Measurements from ENCODE around the gene MFSD2B.
"Not testable (repeated sequence)": the region's sequence is repeated elsewhere in the genome, so short reads cannot be mapped to it uniquely, and the experiment has no call there.

MFSD2B gene, protein sequence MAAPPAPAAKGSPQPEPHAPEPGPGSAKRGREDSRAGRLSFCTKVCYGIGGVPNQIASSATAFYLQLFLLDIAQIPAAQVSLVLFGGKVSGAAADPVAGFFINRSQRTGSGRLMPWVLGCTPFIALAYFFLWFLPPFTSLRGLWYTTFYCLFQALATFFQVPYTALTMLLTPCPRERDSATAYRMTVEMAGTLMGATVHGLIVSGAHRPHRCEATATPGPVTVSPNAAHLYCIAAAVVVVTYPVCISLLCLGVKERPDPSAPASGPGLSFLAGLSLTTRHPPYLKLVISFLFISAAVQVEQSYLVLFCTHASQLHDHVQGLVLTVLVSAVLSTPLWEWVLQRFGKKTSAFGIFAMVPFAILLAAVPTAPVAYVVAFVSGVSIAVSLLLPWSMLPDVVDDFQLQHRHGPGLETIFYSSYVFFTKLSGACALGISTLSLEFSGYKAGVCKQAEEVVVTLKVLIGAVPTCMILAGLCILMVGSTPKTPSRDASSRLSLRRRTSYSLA

DNA sequence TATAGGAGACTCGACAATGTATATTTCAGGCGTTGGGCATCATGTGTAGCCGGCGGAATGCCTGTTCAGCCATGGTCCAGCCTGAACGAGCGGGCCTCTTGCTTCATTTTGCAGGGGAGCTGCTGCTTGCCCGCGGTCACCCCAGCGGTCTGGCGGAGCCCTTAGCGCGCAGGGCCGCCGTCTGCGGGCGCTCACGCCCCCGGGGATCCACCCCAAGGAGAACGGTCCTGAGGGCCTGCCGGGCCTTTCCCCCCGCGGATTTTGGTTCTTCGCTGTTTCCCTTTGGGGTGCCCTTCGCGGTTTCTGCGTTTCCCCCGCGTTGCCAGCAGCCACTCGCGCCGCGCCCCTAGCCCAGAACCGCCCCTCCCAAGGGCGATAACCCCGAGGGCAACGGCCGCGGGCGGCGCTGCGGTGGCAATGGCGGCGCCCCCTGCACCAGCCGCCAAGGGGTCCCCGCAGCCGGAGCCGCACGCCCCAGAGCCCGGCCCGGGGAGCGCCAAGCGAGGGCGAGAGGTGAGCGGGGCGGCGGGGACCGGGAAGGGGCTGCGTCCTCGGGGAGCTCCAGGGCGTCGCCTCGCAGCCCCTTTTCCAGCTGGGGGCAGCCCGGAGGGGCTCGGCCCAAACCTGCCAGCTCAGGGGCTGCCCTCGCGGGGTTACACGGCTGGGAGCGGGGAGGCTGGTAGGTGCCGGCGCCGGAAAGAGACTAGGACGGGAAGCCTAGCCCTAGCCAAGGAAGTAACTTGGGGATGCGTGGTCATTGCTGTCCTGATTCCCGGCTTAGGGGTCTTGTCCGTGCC, at the start of gene MFSD2B:
MFSD2B (plus strand) TSS at position 406 of the 797 bp plus-strand sequence; CDS start at position 418, 12 bp downstream.
- no peak for DNase-seq (ENCODE audit: low read depth)

DNA sequence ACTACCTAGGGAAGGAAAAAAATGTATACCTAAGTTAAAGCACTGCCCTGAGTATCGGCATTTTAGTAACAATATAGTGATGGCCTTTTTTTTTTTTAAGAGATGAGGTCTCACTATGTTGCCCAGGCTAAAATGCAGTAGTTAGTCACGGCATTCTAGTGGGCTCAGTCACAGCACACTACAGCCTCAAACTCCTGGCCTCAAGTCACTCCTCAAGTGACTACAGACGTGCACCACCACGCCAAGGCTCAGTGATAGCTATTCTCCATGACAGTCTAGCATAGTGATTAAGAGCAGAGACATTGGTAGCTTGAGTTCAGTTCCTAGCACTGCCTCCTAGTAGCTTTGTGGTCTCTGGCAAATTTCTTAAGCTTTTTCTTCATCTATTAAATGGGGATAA, 42.0 kb upstream of the MFSD2B start:
- no peak for DNase-seq (ENCODE audit: low read depth)

DNA sequence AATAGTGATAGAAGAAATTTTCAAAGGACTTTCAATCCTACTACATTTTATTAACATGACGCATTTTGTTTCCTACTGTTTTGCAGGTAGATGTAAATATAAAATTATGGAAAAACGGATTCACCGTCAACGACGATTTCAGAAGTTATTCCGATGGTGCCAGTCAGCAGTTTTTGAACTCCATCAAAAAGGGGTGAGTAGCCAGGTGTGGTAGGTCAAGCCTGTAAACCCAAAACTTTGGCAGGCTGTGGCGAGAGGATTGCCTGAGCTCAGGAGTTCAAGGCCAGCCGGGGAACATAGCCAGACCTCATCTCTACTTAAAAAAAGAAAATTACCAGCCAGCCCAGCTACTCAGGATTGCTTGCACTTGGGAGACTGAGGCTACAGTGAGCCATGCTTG, 33.0 kb upstream of the MFSD2B start:
- DNase-seq (ENCODE audit: low read depth), result no peak

DNA sequence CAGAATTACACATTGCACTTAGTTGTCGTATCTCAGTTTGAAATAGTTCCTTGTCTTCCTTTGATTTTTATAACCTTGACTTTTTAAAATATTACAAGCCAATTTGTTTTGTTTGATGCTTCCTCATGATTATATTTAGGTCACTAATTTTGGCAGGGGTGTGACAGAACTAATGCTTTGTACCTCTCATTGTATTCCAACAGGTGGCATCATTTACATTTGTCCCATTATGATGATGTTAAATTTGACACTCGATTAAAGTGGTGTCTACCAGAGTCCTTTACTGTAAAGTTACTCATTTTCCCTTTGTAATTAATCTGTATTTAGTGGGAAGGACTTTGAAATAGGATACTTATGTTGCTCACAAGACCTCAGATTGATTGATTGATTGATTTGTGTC, 21.5 kb upstream of the MFSD2B start:
- no peak for DNase-seq (ENCODE audit: low read depth)

DNA sequence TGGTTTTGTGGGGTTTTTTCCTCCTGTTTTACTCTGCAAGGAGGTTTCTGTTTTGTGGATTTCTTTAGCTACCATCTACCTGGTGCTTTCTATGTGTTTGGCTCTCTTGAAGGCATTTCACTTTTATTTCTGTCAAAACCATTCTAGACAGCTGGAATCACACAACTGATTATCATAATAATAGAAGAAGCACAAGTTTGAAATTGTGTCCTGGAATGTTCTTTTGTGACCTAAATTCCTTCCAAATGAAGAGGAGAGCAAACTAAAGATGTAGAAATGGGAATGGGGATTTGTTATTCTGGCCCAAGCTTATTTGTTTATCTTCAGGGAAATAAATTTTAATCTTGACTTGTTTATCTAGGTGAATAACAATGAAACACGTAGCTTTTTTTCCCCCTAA, 17.0 kb upstream of the MFSD2B start:
- no peak for DNase-seq (ENCODE audit: low read depth)

DNA sequence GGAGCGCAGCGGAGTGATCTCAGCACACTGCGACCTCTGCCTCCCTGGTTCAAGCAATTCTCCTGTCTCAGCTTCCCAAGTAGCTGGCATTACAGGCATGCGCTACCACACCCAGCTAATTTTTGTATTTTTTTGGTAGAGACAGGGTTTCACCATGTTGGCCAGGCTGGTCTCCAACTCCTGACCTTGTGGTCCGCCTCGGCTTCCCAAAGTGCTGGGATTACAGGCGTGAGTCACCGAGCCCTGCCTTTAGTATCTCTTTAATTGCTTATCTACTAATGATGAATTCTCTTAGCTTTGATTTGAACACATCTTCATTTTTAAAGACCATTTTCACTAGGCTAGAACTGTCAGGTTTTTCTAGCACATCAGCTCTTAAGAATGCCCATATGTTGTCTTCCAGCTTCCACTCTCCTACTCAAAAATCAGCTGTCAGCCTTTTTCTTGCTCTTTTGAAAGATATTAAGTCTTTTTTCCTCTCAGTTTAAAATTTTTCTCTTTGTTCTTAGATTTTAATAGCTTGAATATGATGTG, 16.1 kb upstream of the MFSD2B start:
- no peak for DNase-seq (ENCODE audit: low read depth)

DNA sequence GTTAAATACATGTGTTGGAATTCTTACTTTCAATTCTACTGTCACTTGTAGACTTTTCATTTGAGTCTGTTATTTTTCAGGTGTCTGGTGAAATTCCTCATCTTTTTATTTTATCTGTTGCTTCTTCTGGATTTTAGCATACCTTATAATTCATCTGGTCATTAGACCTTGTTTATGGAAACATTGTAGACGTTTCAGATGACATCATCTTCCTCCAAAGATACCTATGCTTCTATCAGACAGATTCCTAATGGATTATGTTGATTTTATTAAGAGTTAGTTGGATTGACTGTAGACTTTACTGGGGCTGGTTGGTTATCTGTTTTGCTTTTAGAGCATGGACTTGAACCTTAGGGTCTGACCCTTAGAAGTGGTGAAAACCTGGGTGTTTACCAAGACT, 15.3 kb upstream of the MFSD2B start:
- DNase-seq (ENCODE audit: low read depth), result no peak

DNA sequence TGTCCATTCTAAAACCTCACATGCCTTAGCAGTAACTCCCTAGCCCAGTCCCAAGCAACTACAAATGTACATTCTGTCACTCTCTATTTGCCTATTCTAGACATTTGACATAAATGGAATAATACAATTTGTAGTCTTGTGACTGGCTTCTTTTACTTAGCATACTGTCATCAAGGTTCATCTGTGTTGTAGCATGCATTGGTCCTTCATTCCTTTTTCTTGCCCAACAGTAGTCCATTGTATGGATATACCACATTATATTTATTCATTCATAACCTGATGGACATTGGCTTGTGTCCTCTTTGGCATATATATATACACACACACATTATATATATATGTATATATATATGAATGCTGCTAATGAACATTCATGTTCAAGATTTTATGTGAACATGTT, 2.2 kb upstream of the MFSD2B start:
- no peak for DNase-seq (ENCODE audit: low read depth)

DNA sequence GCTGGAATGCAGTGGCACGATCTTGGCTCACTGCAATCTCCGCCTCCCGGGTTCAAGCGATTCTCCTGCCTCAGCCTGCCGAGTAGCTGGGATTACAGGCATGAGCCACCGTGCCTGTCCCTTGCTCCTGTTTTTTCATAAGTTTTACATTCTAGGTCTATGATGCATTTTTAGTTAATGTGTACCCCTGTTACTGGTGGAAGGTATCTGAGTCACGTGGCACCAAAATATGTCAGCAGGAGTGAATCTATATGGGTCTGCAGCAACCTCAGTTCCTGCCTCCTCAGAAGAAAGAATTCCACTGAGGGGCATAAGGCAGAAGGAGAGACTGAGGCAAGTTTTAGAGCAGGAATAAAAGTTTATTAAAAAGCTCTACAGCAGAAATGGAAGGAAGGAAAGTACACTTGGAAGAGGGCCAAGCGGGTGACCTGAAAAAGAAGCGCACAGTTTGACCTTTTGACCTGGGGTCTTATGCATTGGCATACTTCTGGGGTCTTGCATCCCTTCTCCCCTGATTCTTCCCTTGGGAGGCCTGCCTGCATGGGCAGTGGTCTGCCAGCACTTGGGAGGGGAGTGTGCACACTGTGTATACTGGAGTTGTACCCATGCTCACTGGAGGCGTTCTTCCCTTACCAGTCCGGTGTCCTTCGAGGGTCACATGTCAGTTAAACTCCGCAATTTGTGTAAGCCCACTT, 1.1 kb upstream of the MFSD2B start:
- DNase-seq (ENCODE audit: low read depth), result no peak

DNA sequence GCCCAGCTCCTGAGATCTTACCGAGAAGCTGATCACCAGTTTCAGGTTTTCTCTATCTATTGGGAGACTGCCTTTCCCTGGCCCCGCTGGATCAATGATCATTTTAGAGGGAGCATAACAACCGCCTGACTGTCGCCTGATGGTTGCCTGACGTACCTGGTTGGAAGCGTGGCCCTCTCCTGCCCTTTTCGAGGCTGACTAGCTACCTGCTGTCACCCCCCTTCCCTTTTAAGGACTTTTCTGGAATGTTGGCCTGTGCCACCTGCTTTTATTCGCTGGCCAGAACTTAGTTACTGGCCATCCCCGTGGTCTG, 562 bp upstream of the MFSD2B start:
- DNase-seq (ENCODE audit: low read depth), result no peak

DNA sequence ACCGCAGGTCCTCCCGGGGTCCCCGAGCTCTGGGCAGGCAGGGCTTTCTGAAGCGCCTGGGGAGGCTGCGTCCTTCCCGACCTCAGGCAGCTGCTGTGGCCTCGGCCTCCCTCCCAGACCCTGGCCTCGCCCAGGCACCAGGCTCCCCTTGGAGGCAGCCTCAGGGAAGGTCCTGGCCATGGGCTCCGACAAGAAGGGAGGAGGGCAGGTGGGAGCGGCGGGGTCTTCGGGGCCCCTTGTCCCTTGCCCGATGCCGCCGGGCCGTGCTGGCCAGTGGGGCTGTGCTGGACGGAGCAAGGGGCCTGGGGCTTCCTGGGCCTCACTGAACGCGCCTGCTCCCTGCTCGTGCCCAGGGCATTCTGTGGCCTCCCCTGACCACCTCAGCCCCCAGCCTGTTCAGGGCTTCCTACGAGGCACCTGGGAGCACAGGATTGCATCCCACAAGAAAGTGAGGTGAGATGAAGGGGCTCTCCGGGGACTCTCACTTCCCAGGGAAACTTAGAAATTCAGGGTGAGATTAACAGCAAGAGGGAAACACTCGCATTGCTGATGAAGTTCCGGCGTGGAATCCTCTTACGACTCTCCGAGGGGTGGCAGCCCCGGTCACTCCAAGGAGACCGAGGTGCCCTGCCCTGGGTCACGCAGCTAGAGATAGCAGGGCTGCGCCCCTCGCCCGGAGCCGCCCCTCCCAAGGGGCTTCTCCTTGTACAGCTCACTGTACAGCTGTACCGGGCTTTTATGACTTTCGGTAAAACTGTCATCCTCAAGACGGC, 778 bp downstream of the MFSD2B start:
- DNase-seq (ENCODE audit: low read depth), result no peak

DNA sequence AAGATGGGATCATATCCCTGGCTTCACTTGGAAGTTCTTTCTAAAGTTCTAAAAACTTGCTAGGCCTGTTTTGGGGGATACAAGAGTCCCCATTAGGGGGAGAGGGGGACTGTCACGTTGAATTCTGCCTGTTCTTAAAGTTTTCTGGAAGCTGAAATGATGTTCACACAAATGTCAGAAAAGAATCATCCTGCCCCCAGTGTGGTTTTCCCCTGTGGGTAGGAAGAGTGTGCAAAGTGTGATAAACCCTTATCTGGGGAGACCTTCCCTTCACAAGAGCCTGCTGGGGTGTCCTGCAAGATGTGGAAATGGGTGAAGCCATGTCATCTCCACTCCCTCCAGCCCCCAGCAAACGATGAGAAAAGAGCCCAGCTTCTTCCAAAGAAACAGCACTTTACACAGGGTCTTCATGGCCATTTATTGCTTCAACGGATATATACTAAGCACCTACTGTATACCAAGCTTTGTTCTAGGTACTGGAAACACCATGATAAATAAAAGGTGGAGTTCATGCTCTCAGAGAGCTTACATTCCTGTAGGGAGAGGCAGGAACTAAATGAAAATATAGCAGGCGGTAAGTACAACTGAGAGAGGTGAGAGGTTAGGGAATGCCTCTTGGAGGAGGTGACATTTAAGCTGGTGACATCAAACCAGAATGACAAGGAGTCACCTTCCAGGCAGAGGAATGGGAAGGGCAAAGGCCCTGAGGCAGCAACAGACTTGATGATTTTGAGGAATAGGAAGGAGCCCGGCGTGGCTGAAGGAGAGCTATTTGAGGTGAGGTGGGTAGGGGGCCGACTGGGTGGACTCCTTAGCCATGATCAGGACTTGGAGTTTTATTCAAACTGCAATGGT, 1.6 kb downstream of the MFSD2B start:
- DNase-seq (ENCODE audit: low read depth), result no peak

DNA sequence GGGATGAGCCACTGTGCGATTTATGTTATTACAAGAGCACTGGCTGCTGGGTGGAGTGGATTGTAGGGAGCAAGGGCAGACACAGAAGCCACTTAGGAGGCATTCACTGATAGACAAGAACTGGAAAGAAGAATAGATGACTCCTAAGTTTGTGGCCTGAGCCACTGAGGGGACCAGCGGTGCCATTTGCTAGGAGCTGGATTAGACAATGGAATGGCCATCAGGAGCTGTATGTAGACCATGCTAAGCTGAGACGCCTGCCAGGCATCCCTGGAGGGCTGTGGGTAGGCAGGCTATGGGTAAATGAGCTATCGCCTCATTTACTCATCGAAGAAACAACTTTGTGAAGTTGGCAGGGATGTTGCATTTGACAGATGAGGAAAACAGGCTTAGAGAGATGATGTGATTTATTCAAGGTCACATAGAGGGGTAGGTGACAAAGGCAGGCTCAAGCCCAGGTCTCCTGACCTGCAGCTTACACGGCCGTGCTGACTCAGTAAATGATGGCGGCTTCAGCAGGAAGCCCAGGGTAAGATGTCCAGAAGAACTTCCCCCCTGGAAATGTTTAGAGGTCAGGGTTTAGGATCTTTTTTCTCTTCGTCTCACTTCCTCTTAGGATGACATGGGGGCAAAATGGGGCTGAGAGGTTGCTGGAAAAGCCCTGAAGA, 2.8 kb downstream of the MFSD2B start:
- DNase-seq (ENCODE audit: low read depth), result no peak

DNA sequence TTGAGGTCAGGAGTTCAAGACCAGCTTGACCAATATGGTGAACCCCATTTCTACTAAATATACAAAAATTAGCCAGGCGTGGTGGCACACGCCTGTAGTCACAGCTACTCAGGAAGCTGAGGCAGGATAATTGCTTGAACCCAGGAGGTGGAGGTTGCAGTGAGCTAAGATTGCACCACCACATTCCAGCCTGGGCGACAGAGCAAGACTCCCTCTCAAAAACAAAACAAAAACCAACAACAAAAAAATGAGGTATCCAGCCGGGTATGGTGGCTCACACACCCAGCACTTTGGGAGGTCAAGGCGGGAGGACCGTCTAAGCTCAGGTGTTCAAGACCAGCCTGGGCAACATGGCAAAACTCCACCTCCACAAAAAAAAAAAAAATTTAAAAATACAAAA, 5.0 kb downstream of the MFSD2B start:
- not testable (repeated sequence) for DNase-seq (ENCODE audit: low read depth)

DNA sequence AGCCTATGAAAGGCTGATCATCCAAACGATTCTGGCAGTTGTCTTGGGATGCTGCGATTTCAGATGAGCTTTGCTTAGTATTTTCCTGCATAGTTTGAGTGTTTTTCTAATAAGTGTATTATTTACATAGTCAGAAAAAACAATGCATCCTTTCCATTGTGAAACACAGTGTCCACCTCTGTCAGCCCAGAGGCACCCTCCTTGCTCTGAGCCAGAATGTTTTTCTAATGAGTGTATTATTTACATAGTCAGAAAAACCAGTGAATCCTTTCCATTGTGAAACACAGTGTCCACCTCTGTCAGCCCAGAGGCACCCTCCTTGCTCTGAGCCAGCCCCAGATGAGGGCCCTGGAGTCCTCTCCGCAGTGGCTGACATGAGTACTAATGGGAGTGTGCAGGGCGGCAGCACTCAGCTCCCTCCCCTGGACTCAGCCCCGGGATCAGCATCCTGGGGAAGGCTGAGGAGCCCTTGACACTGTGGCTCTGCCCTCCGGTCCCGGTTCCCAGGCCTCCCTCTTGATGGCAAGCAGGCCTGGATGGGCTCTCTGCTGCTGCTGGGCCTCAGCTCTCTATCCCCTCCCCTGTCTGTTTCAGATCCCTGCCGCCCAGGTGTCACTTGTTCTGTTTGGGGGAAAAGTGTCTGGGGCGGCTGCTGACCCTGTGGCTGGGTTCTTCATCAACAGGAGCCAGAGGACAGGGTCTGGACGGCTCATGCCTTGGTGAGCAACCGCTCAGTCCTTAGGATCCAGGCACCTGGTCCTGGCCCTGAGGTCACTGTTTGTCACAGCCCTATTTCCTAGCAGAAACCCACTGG, 5.9 kb downstream of the MFSD2B start:
- no peak for DNase-seq (ENCODE audit: low read depth)

DNA sequence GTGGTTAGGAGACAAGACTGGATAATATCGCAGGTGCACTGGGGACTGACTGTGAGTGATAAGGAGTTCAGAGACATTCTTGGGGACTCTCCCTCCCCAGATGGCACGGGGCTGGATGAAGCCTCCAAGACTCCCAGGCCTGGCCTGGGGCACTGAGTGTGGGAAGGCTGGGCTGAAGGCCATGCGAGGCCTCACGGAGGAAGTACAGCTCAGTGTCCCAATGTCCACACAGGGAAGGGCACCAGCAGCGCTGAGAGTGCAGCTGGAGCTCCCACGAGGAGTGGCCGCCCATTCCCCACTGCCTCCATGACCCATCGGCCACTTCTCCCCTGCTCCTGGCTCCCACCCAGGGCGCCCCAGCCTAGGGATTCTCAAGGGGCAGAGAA, 6.5 kb downstream of the MFSD2B start:
- DNase-seq (ENCODE audit: low read depth), result no peak

DNA sequence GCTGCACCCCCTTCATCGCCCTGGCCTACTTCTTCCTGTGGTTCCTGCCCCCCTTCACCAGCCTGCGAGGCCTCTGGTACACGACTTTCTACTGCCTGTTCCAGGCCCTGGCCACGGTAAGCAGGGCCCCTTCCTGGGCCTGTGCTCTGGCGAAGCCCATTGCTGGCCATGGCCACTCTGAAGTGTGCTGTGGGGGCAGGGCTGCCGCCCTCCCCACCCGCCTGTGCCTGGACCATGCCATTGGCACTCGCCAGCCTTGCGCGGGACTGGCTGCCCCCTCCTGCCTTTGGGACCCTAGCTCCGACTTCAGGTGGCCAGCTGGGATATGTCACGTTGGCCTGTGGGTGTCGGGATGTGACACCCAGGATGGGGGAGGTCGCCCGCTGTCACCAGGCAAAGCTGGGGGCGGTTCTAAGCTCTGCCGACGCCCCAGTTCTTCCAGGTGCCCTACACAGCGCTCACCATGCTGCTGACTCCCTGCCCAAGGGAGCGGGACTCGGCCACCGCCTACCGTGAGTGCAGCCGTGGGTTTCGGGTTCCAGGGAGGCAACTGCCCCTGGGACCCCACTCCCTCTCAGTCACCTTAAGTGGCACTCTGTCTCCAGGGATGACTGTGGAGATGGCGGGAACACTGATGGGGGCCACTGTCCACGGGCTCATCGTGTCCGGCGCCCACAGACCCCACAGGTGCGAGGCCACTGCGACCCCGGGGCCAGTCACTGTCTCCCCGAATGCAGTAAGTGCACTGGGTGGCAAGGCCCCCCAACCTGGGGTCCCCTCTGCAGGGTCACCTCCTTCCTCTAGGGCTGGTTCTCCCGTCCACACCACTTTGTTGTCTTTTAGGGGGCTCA, 7.2 kb downstream of the MFSD2B start:
- no peak for DNase-seq (ENCODE audit: low read depth)

DNA sequence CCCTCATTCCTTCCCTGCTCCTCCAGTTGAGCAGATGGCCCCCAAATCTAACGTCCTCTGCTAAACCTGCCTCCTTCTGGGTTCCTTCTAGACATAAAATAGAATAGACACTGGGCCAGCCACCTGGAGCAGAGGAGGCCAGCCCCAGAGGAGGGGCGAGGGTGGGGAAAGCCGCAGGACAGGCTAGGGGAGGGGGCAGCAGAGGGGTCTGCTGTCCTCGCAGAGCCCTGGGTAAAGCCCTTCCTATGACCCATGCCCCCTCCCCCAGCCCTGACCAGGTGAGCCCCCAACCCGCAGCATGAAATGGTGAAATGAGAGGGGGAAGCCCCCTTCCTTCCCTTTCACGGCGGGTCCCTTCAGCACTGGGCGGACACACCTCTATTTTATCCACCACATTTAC, 7.8 kb downstream of the MFSD2B start:
- DNase-seq (ENCODE audit: low read depth), result no peak
